ENCODE results near the gene RFPL4AL1.

RFPL4AL1 gene

DNA sequence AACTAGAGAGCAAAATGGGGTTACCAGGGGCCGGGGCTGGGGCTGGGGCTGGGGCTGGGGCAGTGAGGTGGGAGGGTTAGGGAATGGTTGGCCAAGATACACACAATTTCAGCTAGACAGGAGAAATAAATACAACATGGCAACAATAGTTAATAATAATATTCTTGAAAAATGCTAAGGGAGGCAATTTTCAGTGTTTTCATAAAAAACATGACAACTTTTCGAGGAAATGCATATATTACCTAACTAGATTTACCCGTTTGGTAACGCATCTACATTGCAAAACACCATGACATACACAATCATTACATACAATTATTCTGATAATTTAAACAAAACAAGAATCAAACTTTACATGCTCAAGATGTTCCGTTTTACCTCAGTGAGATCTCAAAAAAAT lies 12.2 kb downstream of the RFPL4AL1 start:
- DNase-seq (ENCODE audit: low read depth in 1 of 2, low spot score in 1 of 2), result no peak
- no peaks in the 10 kb centered on the region for H3K27me3 ChIP-seq (ENCODE audit: insufficient read depth, poor library complexity, severe bottlenecking)
- TF ChIP-seq GABPA (IDR thresholded peaks at IDR 0.05; ENCODE audit: low read depth) (no peak), SPI1 (IDR thresholded peaks at IDR 0.05; ENCODE audit: borderline replicate concordance, low read depth) (no peak), POLR2AphosphoS5 (IDR thresholded peaks at IDR 0.05; ENCODE audit: low read depth) (no peak)
- TF ChIP-seq, protein P1, sequence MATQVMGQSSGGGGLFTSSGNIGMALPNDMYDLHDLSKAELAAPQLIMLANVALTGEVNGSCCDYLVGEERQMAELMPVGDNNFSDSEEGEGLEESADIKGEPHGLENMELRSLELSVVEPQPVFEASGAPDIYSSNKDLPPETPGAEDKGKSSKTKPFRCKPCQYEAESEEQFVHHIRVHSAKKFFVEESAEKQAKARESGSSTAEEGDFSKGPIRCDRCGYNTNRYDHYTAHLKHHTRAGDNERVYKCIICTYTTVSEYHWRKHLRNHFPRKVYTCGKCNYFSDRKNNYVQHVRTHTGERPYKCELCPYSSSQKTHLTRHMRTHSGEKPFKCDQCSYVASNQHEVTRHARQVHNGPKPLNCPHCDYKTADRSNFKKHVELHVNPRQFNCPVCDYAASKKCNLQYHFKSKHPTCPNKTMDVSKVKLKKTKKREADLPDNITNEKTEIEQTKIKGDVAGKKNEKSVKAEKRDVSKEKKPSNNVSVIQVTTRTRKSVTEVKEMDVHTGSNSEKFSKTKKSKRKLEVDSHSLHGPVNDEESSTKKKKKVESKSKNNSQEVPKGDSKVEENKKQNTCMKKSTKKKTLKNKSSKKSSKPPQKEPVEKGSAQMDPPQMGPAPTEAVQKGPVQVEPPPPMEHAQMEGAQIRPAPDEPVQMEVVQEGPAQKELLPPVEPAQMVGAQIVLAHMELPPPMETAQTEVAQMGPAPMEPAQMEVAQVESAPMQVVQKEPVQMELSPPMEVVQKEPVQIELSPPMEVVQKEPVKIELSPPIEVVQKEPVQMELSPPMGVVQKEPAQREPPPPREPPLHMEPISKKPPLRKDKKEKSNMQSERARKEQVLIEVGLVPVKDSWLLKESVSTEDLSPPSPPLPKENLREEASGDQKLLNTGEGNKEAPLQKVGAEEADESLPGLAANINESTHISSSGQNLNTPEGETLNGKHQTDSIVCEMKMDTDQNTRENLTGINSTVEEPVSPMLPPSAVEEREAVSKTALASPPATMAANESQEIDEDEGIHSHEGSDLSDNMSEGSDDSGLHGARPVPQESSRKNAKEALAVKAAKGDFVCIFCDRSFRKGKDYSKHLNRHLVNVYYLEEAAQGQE (IDR thresholded peaks at IDR 0.05; ENCODE audit: insufficient replicate concordance, low read depth), result no peak
- TF ChIP-seq, protein P2, sequence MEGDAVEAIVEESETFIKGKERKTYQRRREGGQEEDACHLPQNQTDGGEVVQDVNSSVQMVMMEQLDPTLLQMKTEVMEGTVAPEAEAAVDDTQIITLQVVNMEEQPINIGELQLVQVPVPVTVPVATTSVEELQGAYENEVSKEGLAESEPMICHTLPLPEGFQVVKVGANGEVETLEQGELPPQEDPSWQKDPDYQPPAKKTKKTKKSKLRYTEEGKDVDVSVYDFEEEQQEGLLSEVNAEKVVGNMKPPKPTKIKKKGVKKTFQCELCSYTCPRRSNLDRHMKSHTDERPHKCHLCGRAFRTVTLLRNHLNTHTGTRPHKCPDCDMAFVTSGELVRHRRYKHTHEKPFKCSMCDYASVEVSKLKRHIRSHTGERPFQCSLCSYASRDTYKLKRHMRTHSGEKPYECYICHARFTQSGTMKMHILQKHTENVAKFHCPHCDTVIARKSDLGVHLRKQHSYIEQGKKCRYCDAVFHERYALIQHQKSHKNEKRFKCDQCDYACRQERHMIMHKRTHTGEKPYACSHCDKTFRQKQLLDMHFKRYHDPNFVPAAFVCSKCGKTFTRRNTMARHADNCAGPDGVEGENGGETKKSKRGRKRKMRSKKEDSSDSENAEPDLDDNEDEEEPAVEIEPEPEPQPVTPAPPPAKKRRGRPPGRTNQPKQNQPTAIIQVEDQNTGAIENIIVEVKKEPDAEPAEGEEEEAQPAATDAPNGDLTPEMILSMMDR (IDR thresholded peaks at IDR 0.05; ENCODE audit: insufficient read depth, low read length), result no peak
- no peak overlapping the region for H3K27ac ChIP-seq (replicated peaks)
- H3K4me3 ChIP-seq (replicated peaks; ENCODE audit: insufficient read depth, low read length), result no peak overlapping the region

GRCh38 chr19:55795021-55795420 lies 26.1 kb downstream of the RFPL4AL1 start:
- Histone ChIP-seq H3K27me3 (ENCODE audit: insufficient read depth, poor library complexity, severe bottlenecking) (no peaks in the 10 kb centered on the region), H3K27ac (replicated peaks) (no peak overlapping the region), H3K4me3 (replicated peaks; ENCODE audit: insufficient read depth, low read length) (no peak overlapping the region)
- no peak for TF ChIP-seq GABPA (IDR thresholded peaks at IDR 0.05; ENCODE audit: low read depth)
- TF ChIP-seq POLR2AphosphoS5 (IDR thresholded peaks at IDR 0.05; ENCODE audit: low read depth), result no peak
- TF ChIP-seq, protein P2 (IDR thresholded peaks at IDR 0.05; ENCODE audit: insufficient read depth, low read length), result no peak
- TF ChIP-seq, protein P1 (IDR thresholded peaks at IDR 0.05; ENCODE audit: insufficient replicate concordance, low read depth), result no peak
- TF ChIP-seq SPI1 (IDR thresholded peaks at IDR 0.05; ENCODE audit: borderline replicate concordance, low read depth), result no peak
- no peak for DNase-seq (ENCODE audit: low read depth in 1 of 2, low spot score in 1 of 2)

DNA sequence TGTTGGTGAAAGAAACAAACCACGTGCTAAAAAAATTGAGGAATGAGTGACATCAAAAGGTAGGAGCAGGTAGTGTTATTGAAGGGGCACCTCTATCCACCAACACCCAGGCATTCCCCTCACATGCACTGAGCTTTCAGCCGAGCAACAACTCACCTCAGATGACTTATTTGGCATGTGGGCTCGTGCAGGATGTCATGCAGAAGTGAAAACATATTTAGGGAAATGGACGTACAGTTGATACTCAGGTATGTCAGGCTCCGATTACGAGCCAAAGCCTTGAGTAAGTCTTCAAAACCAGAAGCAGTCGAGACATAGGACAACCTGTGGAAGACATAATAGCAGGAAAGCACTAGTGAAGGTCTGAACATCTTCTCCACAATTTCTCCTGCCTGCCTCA lies 32.5 kb downstream of the RFPL4AL1 start:
- H3K4me3 ChIP-seq (replicated peaks; ENCODE audit: insufficient read depth, low read length), result no peak overlapping the region
- no peak overlapping the region for H3K27ac ChIP-seq (replicated peaks)
- no peak for DNase-seq (ENCODE audit: low read depth in 1 of 2, low spot score in 1 of 2)
- TF ChIP-seq, protein P1 (IDR thresholded peaks at IDR 0.05; ENCODE audit: insufficient replicate concordance, low read depth), result no peak
- TF ChIP-seq POLR2AphosphoS5 (IDR thresholded peaks at IDR 0.05; ENCODE audit: low read depth) (no peak), SPI1 (IDR thresholded peaks at IDR 0.05; ENCODE audit: borderline replicate concordance, low read depth) (no peak), GABPA (IDR thresholded peaks at IDR 0.05; ENCODE audit: low read depth) (no peak)
- TF ChIP-seq, protein P2 (IDR thresholded peaks at IDR 0.05; ENCODE audit: insufficient read depth, low read length), result no peak
- no peaks in the 10 kb centered on the region for H3K27me3 ChIP-seq (ENCODE audit: insufficient read depth, poor library complexity, severe bottlenecking)

Data from HL-60 (cell line).